Psoas muscle (tissue), 8 donors: ENCODE measurements around the gene GBP1. TPM values are rescaled to one million over a fixed set of nuclear protein-coding genes. Genes with fewer than 3 reads are reported as not detected.

Experiments used
- ATAC-seq, 4 donors: fragments of 200-7000 bp; cut with Tn5 transposase; one replicate each; pipeline ENCODE4 v1.9.1; 2020; ENCODE audit warnings: moderate library complexity in 3 of 4, mild to moderate bottlenecking in 2 of 4
- DNase-seq, 2 donors: peaks; one replicate each; pipeline ENCODE4 v3.0.0-alpha.2; 2020
- H3K27ac ChIP-seq: fragments of 200-600 bp; one replicate; pipeline ENCODE4 v1.8.0; 2022
- H3K27me3 ChIP-seq, 3 donors: fragments of 200-600 bp in 1 of 3; one replicate each; pipeline versions ENCODE4 v1.6.1 to v1.8.0; 2013 to 2022; ENCODE audit warnings: low read length in 2 of 3, mild to moderate bottlenecking in 2 of 3, moderate library complexity in 1 of 3; ENCODE audit not compliant: insufficient read depth in 3 of 3
- H3K36me3 ChIP-seq, 2 donors: fragments of 200-600 bp in 1 of 2; one replicate each; pipeline versions ENCODE4 v1.6.1 to v1.8.0; 2013 to 2022; ENCODE audit warnings: low read depth in 1 of 2, mild to moderate bottlenecking in 1 of 2, moderate library complexity in 1 of 2; ENCODE audit not compliant: insufficient read depth in 1 of 2
- H3K4me1 ChIP-seq: fragments of 200-600 bp; one replicate; pipeline ENCODE4 v1.8.0; 2022
- H3K4me3 ChIP-seq: fragments of 200-600 bp; one replicate; pipeline ENCODE4 v1.8.0; 2022; ENCODE audit warnings: mild to moderate bottlenecking
- H3K9me3 ChIP-seq: fragments of 200-600 bp; one replicate; pipeline ENCODE4 v1.8.0; 2022
- WGBS, 3 donors: extraction: QIAGEN DNeasy Blood & Tissue Kit; methylation state at CpG; one replicate each; pipeline versions ENCODE4 v1.1.6 to v1.1.7; 2013; 5-methylcytosine and 5-hydroxymethylcytosine counted together
- intact Hi-C, 2 donors: fragments of 100-400 bp; cut with DNase I; formaldehyde crosslinking; loops; one replicate each; pipeline versions ENCODE4 v1.11.0 to v1.14.2; 2022
- polyA plus RNA-seq, 3 donors: library from polyadenylated mRNA; stranded (reverse); fragments of 200-250 nt; gene quantifications; one replicate each; pipeline ENCODE4 v1.2.3, GENCODE V29; 2013
- total RNA-seq, 4 donors: library from RNA; stranded (reverse); fragmentation: NEBNext Ultra II Directional in 2 of 4; extraction: Animal tissue kit (Norgen Biotek cat#: 25700) in 2 of 4; gene quantifications; one replicate each; pipeline versions ENCODE4 v1.2.1 to v1.2.4, GENCODE V29; 2021 to 2023
- TF ChIP-seq, protein P1 (sequence below): fragments of 200-600 bp; IDR thresholded peaks from one replicate; pipeline ENCODE4 v1.8.0; 2022; ENCODE audit warnings: antibody characterized with exemption
- donor health status: healthy with polysubstance abuse.
- donor health status: DM: no; HTN: no; CAD: no; lungs with moderate emphysema.
- donor health status: Bipolar disorder and iron deficiency.
- donor health status: healthy.
- donor health status: DM: yes; HTN: yes; CAD: no.
- donor health status: DM: no; HTN: no; CAD: no.
- donor health status: DM: no; HTN: no; CAD: no.
- donor health status: DM: yes; HTN: yes; CAD: no.

GBP1 gene
- total and polyA plus RNA-seq, 7 donors: 1.7 to 4.1 (median 3.3) TPM

DNA sequence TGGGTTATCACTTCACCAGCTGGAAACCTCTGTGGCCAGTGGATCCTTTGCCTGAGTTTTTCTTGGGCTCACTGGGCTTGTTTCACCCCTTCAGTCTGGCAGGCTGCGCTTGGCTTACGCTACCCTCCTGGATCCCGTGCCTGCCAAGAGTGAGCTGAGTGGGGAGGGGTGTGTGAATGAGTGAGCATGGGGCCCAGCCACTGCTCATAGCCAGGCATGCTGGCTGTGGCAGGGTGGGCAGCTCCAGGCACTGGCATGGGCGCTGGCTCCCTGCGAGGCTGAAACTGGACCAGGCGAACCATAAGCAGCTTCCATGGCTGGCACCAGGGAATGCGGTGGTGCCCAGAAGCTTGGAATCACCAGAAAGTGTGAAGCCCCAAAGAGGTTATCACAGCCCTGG, 22.5 kb downstream of the GBP1 start:
- DNase-seq: no peak
- 75 to 80% (median 80%) methylated on average over 7 of the region's 7 CpGs for WGBS, 3 donors

DNA sequence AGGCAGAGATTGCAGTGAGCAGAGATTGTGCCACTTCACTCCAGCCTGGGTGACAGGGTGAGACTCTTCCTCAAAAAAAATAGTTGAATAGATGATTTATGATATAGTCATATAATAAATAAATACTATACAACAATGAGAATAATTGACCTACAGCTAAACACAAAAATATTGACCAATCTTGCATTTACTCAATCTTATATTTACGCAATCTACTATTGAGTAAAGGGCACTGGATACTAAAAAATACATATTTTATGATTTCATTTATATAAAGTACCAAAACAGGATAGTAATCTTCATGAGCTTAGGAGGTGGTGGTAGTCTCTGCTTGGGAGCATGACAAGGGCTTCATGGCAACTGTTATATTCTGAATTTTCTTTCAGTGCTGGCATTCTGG, 23.3 kb downstream of the GBP1 start:
- no peak for DNase-seq
- H3K27me3 ChIP-seq: no peaks in the 10 kb centered on the region
- ATAC-seq: no peak
- intact Hi-C loops: no loop called here
- H3K9me3 ChIP-seq: no peaks in the 10 kb centered on the region
- TF ChIP-seq, protein P1, sequence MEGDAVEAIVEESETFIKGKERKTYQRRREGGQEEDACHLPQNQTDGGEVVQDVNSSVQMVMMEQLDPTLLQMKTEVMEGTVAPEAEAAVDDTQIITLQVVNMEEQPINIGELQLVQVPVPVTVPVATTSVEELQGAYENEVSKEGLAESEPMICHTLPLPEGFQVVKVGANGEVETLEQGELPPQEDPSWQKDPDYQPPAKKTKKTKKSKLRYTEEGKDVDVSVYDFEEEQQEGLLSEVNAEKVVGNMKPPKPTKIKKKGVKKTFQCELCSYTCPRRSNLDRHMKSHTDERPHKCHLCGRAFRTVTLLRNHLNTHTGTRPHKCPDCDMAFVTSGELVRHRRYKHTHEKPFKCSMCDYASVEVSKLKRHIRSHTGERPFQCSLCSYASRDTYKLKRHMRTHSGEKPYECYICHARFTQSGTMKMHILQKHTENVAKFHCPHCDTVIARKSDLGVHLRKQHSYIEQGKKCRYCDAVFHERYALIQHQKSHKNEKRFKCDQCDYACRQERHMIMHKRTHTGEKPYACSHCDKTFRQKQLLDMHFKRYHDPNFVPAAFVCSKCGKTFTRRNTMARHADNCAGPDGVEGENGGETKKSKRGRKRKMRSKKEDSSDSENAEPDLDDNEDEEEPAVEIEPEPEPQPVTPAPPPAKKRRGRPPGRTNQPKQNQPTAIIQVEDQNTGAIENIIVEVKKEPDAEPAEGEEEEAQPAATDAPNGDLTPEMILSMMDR: no peak
- no peaks in the 10 kb centered on the region for H3K4me1 ChIP-seq
- no peak overlapping the region for H3K27ac ChIP-seq
- H3K36me3 ChIP-seq: no peaks in the 10 kb centered on the region
- H3K4me3 ChIP-seq: no peak overlapping the region
- WGBS, 3 donors: 94 to 100% (median 96%) methylated on average over 1 of the region's 1 CpG

More for the DNA sequence above, 22.5 kb downstream of the GBP1 start:
- H3K27ac ChIP-seq: no peak overlapping the region
- H3K9me3 ChIP-seq: no peaks in the 10 kb centered on the region
- no peaks in the 10 kb centered on the region for H3K4me1 ChIP-seq
- no peak overlapping the region for H3K4me3 ChIP-seq
- TF ChIP-seq, protein P1: no peak
- H3K27me3 ChIP-seq: no peaks in the 10 kb centered on the region
- no peaks in the 10 kb centered on the region for H3K36me3 ChIP-seq
- intact Hi-C loops: no loop called here
- no peak for ATAC-seq

DNA sequence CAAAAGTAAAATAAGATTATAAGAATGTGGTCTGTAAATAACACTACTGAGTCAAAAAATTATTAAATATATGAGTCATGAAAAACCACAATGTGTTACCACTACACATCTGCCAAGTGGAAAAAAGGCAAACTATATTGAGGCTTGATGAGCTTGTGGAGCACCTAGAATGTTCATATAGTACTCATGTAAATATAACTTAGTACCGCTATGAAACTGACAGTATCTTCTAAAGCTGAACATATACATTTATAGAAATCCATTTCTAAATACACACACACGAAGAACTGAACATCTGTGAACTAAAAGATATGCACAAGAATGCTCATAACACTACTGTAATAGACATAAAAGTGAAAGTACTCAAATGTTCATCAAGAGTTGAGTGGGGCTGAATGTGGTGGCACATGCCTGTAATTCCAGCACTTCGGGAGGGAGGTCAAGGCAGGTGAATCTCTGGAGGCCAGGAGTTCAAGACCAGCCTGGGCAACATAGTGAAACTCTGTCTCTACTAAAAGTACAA, 23.8 kb downstream of the GBP1 start:
- Histone ChIP-seq H3K9me3 (no peaks in the 10 kb centered on the region), H3K27ac (no peak overlapping the region), H3K36me3 (no peaks in the 10 kb centered on the region), H3K4me1 (no peaks in the 10 kb centered on the region), H3K27me3 (no peaks in the 10 kb centered on the region), H3K4me3 (no peak overlapping the region)
- TF ChIP-seq, protein P1: no peak
- 70 to 73% (median 72%) methylated on average over 3 of the region's 3 CpGs for WGBS, 3 donors
- intact Hi-C loops: no loop called here
- no peak for ATAC-seq
- DNase-seq: no peak

DNA sequence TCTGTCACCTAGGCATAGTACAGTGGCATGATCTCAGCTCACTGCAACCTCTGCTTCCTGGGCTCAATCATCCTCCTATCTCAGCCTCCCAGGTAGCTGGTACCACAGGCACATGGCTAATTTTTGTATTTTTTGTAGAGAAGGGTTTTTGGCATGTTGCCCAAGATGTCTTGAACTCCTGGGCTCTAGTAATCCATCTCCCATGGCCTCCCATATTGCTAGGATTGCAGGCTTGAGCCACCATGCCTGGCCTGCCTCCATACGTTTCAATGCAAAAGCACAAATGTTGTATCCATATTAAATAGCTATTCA, 24.7 kb downstream of the GBP1 start:
- H3K27me3 ChIP-seq: no peaks in the 10 kb centered on the region
- H3K4me3 ChIP-seq: no peak overlapping the region
- DNase-seq: no peak
- H3K4me1 ChIP-seq: no peaks in the 10 kb centered on the region
- H3K9me3 ChIP-seq: no peaks in the 10 kb centered on the region
- H3K27ac ChIP-seq: no peak overlapping the region
- TF ChIP-seq, protein P1: no peak
- no peaks in the 10 kb centered on the region for H3K36me3 ChIP-seq
- ATAC-seq: no peak
- WGBS, 3 donors: 79 to 95% (median 90%) methylated on average over 1 of the region's 1 CpG
- intact Hi-C loops: no loop called here

DNA sequence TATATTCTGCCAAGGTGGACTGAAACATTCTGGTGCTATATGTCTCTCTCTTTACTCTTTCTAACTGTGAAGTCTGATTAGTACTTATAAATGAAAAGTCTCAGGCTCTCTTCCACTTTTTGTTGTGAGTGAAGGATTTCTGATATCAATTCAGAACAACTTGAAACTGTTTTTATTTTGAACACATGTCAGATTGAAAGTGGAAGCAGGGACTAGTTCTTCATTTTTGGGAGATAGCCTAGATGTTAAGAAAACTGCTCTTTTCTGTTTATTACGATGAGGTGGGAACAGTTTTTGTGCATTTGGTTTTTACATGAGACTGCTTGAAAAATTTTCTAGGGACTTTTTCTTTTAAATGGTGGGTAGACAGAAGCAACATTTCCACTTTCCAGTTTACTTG, 27.8 kb downstream of the GBP1 start:
- TF ChIP-seq, protein P1: no peak
- no peak overlapping the region for H3K4me3 ChIP-seq
- H3K36me3 ChIP-seq: no peaks in the 10 kb centered on the region
- WGBS, 3 donors: 83 to 86% (median 83%) methylated on average over 1 of the region's 1 CpG
- ATAC-seq (no peak), DNase-seq (no peak)
- H3K27me3 ChIP-seq: no peaks in the 10 kb centered on the region
- no peaks in the 10 kb centered on the region for H3K9me3 ChIP-seq
- no peak overlapping the region for H3K27ac ChIP-seq
- H3K4me1 ChIP-seq: no peaks in the 10 kb centered on the region
- intact Hi-C loops: no loop called here
